Transverse colon (tissue), 4 donors: ENCODE measurements around the gene ZFX. TPM values are rescaled to one million over a fixed set of nuclear protein-coding genes. Genes with fewer than 3 reads are reported as not detected.

ENCODE experiments used
- DNase-seq: peaks from one replicate; pipeline ENCODE4 v3.0.0-alpha.2; 2019
- H3K27ac ChIP-seq, 4 donors: fragments of 200-600 bp; sonication (generic); 2 replicates each; pipeline ENCODE4 v1.5.1; 2016 to 2018; ENCODE audit warnings: inconsistent platforms in 4 of 4
- H3K27me3 ChIP-seq: fragments of 200-600 bp; sonication (generic); 2 replicates; pipeline ENCODE4 v1.5.1; 2017; ENCODE audit warnings: inconsistent platforms
- H3K36me3 ChIP-seq, 4 donors: fragments of 200-600 bp; sonication (generic); 2 replicates each; pipeline ENCODE4 v1.5.1; 2017 to 2019; ENCODE audit warnings: inconsistent platforms in 4 of 4
- H3K4me1 ChIP-seq, 4 donors: fragments of 200-600 bp; sonication (generic); 2 replicates each; pipeline ENCODE4 v1.5.1; 2017 to 2020; ENCODE audit warnings: inconsistent platforms in 4 of 4
- H3K4me3 ChIP-seq, 4 donors: fragments of 200-600 bp; sonication (generic); 1 replicate in 1 of 4; 2 replicates in 3 of 4; pipeline versions ENCODE4 v1.5.1 to v1.6.1; 2017 to 2019; ENCODE audit warnings: inconsistent platforms in 4 of 4
- H3K9me3 ChIP-seq, 2 donors: fragments of 200-600 bp; sonication (generic); 2 replicates each; pipeline ENCODE4 v1.5.1; 2017 to 2019; ENCODE audit warnings: inconsistent platforms in 2 of 2
- EP300 ChIP-seq: sonication (generic); formaldehyde crosslinking; IDR thresholded peaks from one replicate; pipeline ENCODE4 v1.6.1; 2017; ENCODE audit warnings: antibody characterized with exemption, low read depth
- POLR2A ChIP-seq: fragments of 450-650 bp; IDR thresholded peaks from one replicate; pipeline ENCODE4 v1.6.1; 2016; ENCODE audit warnings: antibody characterized with exemption, mild to moderate bottlenecking, moderate library complexity
- POLR2AphosphoS5 ChIP-seq, 3 donors: sonication (generic); formaldehyde crosslinking; IDR thresholded peaks; one replicate each; pipeline ENCODE4 v1.6.1; 2016; ENCODE audit warnings: antibody characterized with exemption in 3 of 3
- WGBS, 2 donors: methylation state at CpG; one replicate each; pipeline ENCODE4 v1.1.5; 2018; ENCODE audit warnings: low coverage in 1 of 2; 5-methylcytosine and 5-hydroxymethylcytosine counted together
- in situ Hi-C, 4 donors: fragments of 200-750 bp; cut with MboI; loops; one replicate each; pipeline versions ENCODE4 v1.15.0 to v1.15.1; 2017; ENCODE audit warnings: low sequenced_read_pairs in 3 of 4, low pct_ligation_motif_present in 1 of 4, low pct_unique_long_range_greater_than_20kb in 1 of 4
- intact Hi-C: fragments of 100-400 bp; cut with DNase I; formaldehyde crosslinking; loops from one replicate; pipeline ENCODE4 v1.15.1; 2023; ENCODE audit warnings: low total_unique reads
- total RNA-seq, 4 donors: library from RNA; depleted of rRNA; stranded (reverse); fragments of >200 nt; gene quantifications; one replicate each; pipeline ENCODE4 v1.1.0, GENCODE V29; 2016
- TF ChIP-seq, protein P1 (sequence below), 5 experiments: fragments of 200-600 bp in 3 of 5; fragments of 450-650 bp in 2 of 5; sonication (generic) in 3 of 5; IDR thresholded peaks; 1 replicate in 2 of 5; 2 replicates in 3 of 5; pipeline ENCODE4 v1.5.1; 2016 to 2017; ENCODE audit warnings: antibody characterized with exemption in 5 of 5, inconsistent platforms in 3 of 5, mild to moderate bottlenecking in 2 of 5, moderate library complexity in 1 of 5

ZFX gene
- total RNA-seq, 4 donors from 2014 or later, result 33.7 to 50.5 (median 47.4) TPM

- Histone ChIP-seq H3K4me3 (no peak overlapping the region), H3K4me1 (no peaks in the 10 kb centered on the region), H3K27ac (no peak overlapping the region), H3K9me3 (no peaks in the 10 kb centered on the region), H3K27me3 (no peaks in the 10 kb centered on the region), H3K36me3 (no peaks in the 10 kb centered on the region)
- intact Hi-C loops, result no loop called here
- 20 to 30% methylated on average over 1 to 3 of the region's 3 CpGs for WGBS, 2 donors
- no peak for DNase-seq
- TF ChIP-seq EP300 (no peak), POLR2AphosphoS5 (IDR thresholded peaks at IDR 0.05) (no peak), POLR2A (no peak)
- in situ Hi-C loops, result loop anchor here in 2 of 4 donors (25.0 kb wide), 1 partner anchor 144 kb away; no protein-coding TSS in a partner anchor
Measured at GRCh38 chrX:24231131-24231540, 81.6 kb downstream of the ZFX start.

GRCh38 chrX:24231641-24232179, 82.2 kb downstream of the ZFX start:
- no peak overlapping the region for H3K4me3 ChIP-seq
- in situ Hi-C loops (loop anchor here in 2 of 4 donors (25.0 kb wide), 1 partner anchor 144 kb away; no protein-coding TSS in a partner anchor), intact Hi-C loops (no loop called here)
- WGBS, 2 donors, result 50 to 52% methylated on average over 1 of the region's 1 CpG
- H3K9me3 ChIP-seq, result no peaks in the 10 kb centered on the region
- H3K36me3 ChIP-seq, result no peaks in the 10 kb centered on the region
- H3K27me3 ChIP-seq, result no peaks in the 10 kb centered on the region
- no peak for DNase-seq
- no peak overlapping the region for H3K27ac ChIP-seq
- TF ChIP-seq POLR2AphosphoS5 (IDR thresholded peaks at IDR 0.05) (no peak), EP300 (no peak), POLR2A (no peak)
- TF ChIP-seq, protein P1, sequence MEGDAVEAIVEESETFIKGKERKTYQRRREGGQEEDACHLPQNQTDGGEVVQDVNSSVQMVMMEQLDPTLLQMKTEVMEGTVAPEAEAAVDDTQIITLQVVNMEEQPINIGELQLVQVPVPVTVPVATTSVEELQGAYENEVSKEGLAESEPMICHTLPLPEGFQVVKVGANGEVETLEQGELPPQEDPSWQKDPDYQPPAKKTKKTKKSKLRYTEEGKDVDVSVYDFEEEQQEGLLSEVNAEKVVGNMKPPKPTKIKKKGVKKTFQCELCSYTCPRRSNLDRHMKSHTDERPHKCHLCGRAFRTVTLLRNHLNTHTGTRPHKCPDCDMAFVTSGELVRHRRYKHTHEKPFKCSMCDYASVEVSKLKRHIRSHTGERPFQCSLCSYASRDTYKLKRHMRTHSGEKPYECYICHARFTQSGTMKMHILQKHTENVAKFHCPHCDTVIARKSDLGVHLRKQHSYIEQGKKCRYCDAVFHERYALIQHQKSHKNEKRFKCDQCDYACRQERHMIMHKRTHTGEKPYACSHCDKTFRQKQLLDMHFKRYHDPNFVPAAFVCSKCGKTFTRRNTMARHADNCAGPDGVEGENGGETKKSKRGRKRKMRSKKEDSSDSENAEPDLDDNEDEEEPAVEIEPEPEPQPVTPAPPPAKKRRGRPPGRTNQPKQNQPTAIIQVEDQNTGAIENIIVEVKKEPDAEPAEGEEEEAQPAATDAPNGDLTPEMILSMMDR (IDR thresholded peaks at IDR 0.05), result no peak
- no peaks in the 10 kb centered on the region for H3K4me1 ChIP-seq

- no peaks in the 10 kb centered on the region for H3K9me3 ChIP-seq
- intact Hi-C loops, result no loop called here
- TF ChIP-seq, protein P1 (IDR thresholded peaks at IDR 0.05), result no peak
- no peak for TF ChIP-seq EP300
- TF ChIP-seq POLR2A, result no peak
- no peak for TF ChIP-seq POLR2AphosphoS5 (IDR thresholded peaks at IDR 0.05)
- H3K4me1 ChIP-seq, result no peaks in the 10 kb centered on the region
- H3K27ac ChIP-seq, result no peak overlapping the region
- H3K36me3 ChIP-seq, result no peaks in the 10 kb centered on the region
- no peak overlapping the region for H3K4me3 ChIP-seq
- DNase-seq, result no peak
- in situ Hi-C loops, result loop anchor here in 2 of 4 donors (25.0 kb wide), 1 partner anchor 145 kb away; no protein-coding TSS in a partner anchor
- H3K27me3 ChIP-seq, result no peaks in the 10 kb centered on the region
Measured at GRCh38 chrX:24232796-24233195, 83.3 kb downstream of the ZFX start.

- TF ChIP-seq, protein P1 (IDR thresholded peaks at IDR 0.05), result no peak
- TF ChIP-seq POLR2A, result no peak
- no peak for TF ChIP-seq POLR2AphosphoS5 (IDR thresholded peaks at IDR 0.05)
- no peak for TF ChIP-seq EP300
- H3K9me3 ChIP-seq, result no peaks in the 10 kb centered on the region
- in situ Hi-C loops (loop anchor here in 2 of 4 donors (25.0 kb wide), 1 partner anchor 148 kb away; no protein-coding TSS in a partner anchor), intact Hi-C loops (no loop called here)
- no peak for DNase-seq
- no peaks in the 10 kb centered on the region for H3K27me3 ChIP-seq
- no peak overlapping the region for H3K27ac ChIP-seq
- no peak overlapping the region for H3K4me3 ChIP-seq
- WGBS, 2 donors, result 77% methylated on average over 2 of the region's 2 CpGs; no CpG with 5 or more reads in 1 of the 2 donors
- H3K36me3 ChIP-seq, result no peaks in the 10 kb centered on the region
- H3K4me1 ChIP-seq, result no peaks in the 10 kb centered on the region
Measured at GRCh38 chrX:24235084-24235710, 85.7 kb downstream of the ZFX start.
